ENCODE measurements around the gene STARD9.
"Not testable (repeated sequence)": the region's sequence is repeated elsewhere in the genome, so short reads cannot be mapped to it uniquely, and the experiment has no call there.

STARD9 gene

DNA sequence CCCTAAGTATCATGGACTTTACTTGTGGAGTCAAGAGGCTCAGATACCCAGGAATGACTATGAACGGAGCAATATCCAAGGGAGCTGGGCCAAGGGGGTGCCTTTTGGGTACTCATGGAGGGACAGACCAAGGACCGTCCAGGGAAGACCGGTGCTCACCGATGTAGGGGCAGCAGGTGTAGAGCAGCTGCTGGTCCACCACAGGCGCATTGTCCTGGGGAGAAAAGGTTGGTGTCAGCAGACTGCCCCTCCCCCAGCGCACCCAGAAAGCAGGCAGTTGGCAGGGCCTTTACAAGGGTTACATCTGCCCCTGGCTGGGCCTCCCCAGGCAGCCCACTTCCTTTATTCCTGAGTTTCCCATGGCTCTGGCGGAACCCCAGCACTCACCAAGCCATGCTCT, 154.0 kb downstream of the STARD9 start:
- DNase-seq (ENCODE audit: low read depth): no peak

DNA sequence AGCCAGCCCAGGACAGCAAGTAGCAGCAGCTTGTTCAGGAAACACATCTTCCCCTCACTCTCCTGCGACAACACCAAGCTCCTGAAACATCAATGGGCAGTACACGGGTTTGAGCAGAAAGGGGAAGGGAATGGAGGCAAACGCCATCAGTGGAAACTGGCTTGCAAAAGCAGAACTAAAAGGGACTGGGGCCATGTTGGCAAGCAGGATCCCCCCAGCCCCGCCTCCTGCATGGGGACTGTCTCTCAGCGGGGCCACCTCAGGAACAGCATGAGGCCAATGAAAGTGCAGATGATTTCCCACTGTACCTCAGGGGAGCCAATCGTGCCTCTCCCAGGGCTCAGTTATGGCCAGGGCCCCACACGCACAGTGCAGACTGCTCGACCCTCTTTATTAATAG, 154.7 kb downstream of the STARD9 start:
- no peak for DNase-seq (ENCODE audit: low read depth)

DNA sequence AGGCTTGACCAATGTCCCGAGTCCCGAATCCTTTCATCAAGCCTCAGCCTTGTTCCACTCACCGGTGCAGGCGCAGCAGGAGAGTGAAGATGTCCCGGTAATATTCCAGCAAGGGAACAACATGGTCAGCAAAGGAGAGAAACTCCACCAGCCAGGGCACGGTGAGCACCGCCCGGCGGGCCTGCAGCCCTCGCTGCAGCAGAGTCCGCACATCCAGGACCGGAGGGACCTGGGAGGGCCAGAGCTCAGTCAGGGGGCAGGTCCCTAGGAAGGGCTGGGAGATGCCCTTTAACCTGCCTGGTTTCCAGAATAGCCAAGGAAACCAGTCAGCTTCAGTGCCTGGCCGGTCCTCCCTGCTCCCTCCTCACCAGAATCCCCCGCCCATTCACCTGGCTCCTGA, 155.1 kb downstream of the STARD9 start:
- DNase-seq (ENCODE audit: low read depth): no peak

DNA sequence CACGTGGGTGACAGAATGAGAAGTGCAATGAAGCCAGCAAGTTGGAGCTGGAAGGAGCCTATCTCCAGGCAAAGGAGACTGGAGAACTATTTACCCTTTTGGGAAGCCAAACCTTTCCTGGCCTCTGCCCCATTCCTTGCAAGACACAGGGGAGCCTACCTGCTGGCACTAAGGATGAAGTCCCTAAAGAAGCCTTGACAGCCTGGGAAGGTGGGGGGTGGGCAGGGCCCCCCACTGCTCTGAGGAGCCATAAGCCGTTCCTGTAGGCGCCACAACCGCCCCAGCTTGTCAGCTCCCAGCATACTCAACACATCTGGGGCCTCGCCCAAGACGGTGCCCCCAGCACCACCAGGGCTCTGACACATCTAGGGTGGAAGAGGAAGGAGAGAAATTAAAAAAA, 156.1 kb downstream of the STARD9 start:
- no peak for DNase-seq (ENCODE audit: low read depth)

DNA sequence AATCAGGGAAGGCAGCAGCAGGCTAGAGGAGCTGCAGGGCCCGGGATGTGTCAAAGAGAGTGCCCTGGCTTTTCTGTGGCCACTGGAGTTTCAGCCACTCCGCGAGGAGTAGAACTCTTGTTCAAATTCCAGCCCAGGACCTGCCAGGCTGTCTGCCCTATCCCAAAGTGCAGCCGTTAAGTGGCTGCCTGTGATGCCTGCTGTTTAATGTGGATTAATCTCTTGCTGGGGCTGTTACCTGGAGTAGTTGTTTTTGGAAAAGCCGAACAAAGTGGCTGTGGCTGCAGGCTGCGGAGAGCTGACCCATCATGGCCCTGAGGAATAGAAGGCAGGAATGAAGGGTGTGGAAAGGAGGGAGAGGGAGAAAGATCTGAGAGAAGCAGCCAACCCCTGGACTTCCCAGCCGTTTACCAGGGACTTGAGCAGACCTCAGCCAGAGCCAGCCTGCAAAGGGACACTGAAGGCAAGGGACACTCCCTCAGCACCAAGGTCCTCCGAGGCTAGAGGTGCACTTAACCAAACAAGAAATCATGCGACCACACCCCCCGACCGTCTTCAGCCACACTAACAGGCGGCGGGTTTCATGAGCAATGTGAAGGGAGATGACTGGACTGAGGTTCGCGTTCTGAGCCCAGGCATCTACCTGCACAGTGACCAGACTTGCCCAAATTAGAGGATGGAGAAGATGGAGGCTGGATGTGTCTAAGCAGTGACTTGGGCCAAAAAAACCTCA, 156.9 kb downstream of the STARD9 start:
- no peak for DNase-seq (ENCODE audit: low read depth)

- no peak for DNase-seq (ENCODE audit: low read depth)
These were observed 157.6 kb downstream of the STARD9 start for GRCh38 chr15:42733027-42733426.

- no peak for DNase-seq (ENCODE audit: low read depth)
These were observed 158.8 kb downstream of the STARD9 start for GRCh38 chr15:42734076-42734672.

DNA sequence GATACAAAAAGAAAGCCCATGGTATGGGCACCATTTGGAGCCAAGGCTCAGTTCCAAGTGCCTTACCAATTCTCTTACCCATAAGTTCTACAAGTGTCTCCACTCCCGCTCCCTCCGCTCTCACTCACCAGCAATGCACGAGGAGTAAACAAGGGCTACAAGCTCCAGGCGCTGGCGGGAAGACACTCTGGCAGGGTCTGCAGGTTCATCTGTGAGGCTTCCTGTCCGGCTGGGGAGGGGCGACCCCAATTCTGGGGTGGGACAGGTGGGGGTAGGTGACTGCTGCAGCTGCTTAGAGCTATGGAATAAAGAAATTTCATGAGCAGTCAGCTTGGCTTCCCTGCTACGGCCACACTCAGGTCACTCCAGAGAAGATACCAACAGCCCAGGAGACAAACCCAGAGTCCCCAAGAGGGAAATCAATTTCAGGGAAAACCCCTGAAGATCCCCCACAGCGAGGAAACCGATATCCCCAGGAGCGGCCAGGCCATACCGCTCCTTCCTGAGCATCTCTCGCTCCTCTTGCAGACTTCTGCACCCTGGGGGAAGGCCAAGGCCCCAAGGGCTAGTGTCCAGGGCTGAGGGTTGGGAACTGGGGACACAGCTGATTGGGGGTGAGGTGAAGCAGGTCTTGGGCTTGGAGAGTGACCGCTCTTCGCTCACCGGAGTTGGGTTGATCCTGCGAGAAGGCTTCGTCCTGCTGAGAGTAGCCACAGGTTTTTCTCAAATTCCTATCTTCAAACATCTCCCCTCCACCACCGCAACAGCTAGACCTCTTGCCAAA, 160.2 kb downstream of the STARD9 start:
- DNase-seq (ENCODE audit: low read depth): no peak

GRCh38 chr15:42736178-42736792, 160.9 kb downstream of the STARD9 start:
- DNase-seq (ENCODE audit: low read depth): no peak

GRCh38 chr15:42736793-42737528, 161.6 kb downstream of the STARD9 start, which contains the start of gene CDAN1:
TSS of gene CDAN1 (minus strand) at chr15:42737128. CDS start at chr15:42737102, 26 bp downstream.
- peak; percentile 88 for DNase-seq (ENCODE audit: low read depth)

GRCh38 chr15:42737529-42738328, 162.3 kb downstream of the STARD9 start:
- DNase-seq (ENCODE audit: low read depth): no peak

- DNase-seq (ENCODE audit: low read depth): no peak
These were observed 166.3 kb downstream of the STARD9 start for GRCh38 chr15:42741710-42742109.

GRCh38 chr15:42742149-42742548, 166.7 kb downstream of the STARD9 start:
- DNase-seq (ENCODE audit: low read depth): no peak

DNA sequence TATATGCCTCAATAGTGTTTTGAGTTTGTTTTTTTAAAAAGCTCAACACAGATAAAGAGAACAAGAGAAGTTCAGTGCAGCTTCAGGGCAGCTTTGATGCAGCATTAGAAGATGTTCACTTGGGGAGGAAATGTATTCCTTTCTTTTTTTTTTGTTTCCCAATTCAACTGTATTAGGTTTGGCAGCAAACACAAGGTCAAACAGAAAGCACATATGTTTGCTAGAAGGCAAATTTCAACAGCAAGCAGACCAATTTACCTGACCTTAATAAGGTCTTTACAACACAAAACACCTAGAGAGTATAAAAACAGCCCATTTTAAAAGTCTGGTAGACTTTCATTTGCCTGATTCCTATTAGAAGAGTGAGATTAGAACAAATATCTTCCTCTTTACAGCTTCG, 168.8 kb downstream of the STARD9 start:
- no peak for DNase-seq (ENCODE audit: low read depth)

GRCh38 chr15:42749266-42749665, 173.9 kb downstream of the STARD9 start:
- DNase-seq (ENCODE audit: low read depth): no peak

- DNase-seq (ENCODE audit: low read depth): no peak
These were observed 174.9 kb downstream of the STARD9 start for GRCh38 chr15:42750306-42750705.

DNA sequence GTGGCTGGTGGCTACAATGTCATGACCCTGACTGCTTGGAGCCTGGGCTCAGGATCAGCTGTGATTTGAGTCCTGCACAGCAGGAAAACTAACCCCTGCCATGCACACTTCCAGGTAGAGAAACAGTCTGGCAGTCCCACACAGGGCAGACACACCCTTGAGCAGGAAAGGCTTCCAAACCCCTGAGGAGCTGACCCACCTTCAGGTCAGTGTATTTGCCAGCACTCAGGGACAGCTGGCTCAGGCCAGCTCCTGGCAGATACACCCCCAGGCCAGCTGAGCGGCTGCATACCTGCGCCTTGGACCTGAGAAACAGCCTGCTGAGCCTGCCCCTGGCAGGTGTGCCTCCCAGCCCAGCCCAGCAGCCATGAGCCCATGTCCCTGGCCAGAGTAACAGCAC, 183.7 kb downstream of the STARD9 start:
- no peak for DNase-seq (ENCODE audit: low read depth)

- no peak for DNase-seq (ENCODE audit: low read depth)
These were observed 185.4 kb downstream of the STARD9 start for GRCh38 chr15:42760759-42761158.

DNA sequence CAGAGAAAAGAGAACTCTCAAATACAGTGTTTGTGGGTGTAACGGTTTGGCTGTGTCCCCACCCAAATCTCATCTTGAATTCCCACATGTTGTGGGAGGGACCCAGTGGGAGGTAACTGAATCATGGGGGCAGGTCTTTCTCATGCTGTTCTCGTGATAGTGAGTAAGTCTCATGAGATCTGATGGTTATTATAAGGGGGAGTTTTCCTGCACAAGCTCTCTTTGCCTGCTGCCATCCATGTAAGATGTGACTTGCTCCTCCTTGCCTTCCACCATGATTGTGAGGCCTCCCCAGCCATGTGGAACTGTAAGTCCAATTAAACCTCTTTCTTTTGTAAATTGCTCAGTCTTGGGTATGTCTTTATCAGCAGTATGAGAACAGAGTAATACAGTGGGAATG, 186.4 kb downstream of the STARD9 start:
- DNase-seq (ENCODE audit: low read depth): not testable (repeated sequence)

DNA sequence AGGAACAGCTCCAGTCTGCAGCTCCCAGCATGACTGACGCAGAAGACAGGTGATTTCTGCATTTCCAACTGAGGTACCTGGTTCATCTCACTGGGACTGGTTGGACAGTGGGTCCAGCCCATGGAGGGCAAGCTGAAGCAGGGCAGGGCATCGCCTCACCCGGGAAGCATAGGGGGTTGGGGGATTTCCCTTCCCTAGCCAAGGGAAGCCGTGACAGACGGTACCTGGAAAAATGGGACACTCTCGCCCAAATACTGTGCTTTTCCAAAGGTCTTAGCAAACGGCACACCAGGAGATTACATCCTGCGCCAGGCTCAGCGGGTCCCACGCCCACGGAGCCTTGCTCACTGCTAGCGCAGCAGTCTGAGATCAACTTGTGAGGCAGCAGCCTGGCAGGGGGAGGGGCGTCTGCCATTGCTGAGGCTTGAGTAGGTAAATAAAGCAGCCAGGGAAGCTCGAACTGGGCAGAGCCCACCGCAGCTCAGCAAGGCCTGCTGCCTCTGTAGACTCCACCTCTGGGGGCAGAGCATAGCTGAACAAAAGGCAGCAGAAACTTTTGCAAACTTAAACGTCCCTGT, 188.8 kb downstream of the STARD9 start:
- DNase-seq (ENCODE audit: low read depth): not testable (repeated sequence)

GRCh38 chr15:42766109-42766508, 190.7 kb downstream of the STARD9 start:
- not testable (repeated sequence) for DNase-seq (ENCODE audit: low read depth)
